Caco-2 (cell line): ENCODE data around the gene GNB5. TPM values are rescaled to one million over a fixed set of nuclear protein-coding genes. Genes with fewer than 3 reads are reported as not detected.

ENCODE experiments used
- BruUV-seq: library from RNA; stranded (reverse); fragments of 400-500 nt; replicated peaks from 2 replicates; lab custom pipeline; 2021; lab: Mats Ljungman, UMichigan
- CTCF ChIA-PET: fragments of 300-600 bp; sonication (Branson Sonifier 250); formaldehyde crosslinking; loops from one replicate; lab custom pipeline; 2022; ENCODE audit warnings: antibody characterized with exemption; lab: Charles Lee
- POLR2A ChIA-PET: fragments of 300-600 bp; sonication (Branson Sonifier 250); formaldehyde crosslinking; loops from one replicate; lab custom pipeline; 2022; ENCODE audit warnings: antibody characterized with exemption; lab: Charles Lee
- DNase-seq, 2 experiments: peaks; one replicate each; pipeline versions ENCODE4 v3.0.0 to v3.0.0-alpha.2; 2020 to 2022
- H3K27me3 ChIP-seq: replicated peaks from 2 replicates; pipeline ENCODE4 v1.6.0; 2011; ENCODE audit warnings: low read length; ENCODE audit not compliant: control insufficient read depth, insufficient read depth
- H3K36me3 ChIP-seq: 2 replicates; pipeline ENCODE4 v1.5.1; 2011; ENCODE audit warnings: low read length; ENCODE audit not compliant: control insufficient read depth, insufficient read depth
- H3K4me1 ChIP-seq: fragments of 250-450 bp; sonication (Bioruptor Pico); 2 replicates; pipeline ENCODE4 v1.5.1; 2020; ENCODE audit warnings: mild to moderate bottlenecking
- H3K4me3 ChIP-seq: 2 replicates; pipeline ENCODE4 v1.5.1; 2011; ENCODE audit warnings: low read depth, mild to moderate bottlenecking, control low read depth, low read length
- H3K9me3 ChIP-seq: fragments of 250-450 bp; sonication (Bioruptor Pico); 2 replicates; pipeline ENCODE4 v1.5.1; 2020; ENCODE audit warnings: mild to moderate bottlenecking, moderate library complexity
- H3K27ac Mint-ChIP-seq: one replicate; pipeline ENCODE4 v1.8.0; 2022; ENCODE audit warnings: mixed read lengths; ENCODE audit not compliant: unreplicated experiment
- H3K27me3 Mint-ChIP-seq: one replicate; pipeline ENCODE4 v1.8.0; 2022; ENCODE audit warnings: mixed read lengths; ENCODE audit not compliant: insufficient read depth, unreplicated experiment
- H3K36me3 Mint-ChIP-seq: one replicate; pipeline ENCODE4 v1.8.0; 2022; ENCODE audit warnings: mild to moderate bottlenecking, mixed read lengths; ENCODE audit not compliant: insufficient read depth, unreplicated experiment
- H3K4me1 Mint-ChIP-seq: one replicate; pipeline ENCODE4 v1.8.0; 2022; ENCODE audit warnings: low read depth, mixed read lengths; ENCODE audit not compliant: unreplicated experiment
- H3K4me3 Mint-ChIP-seq: one replicate; pipeline ENCODE4 v1.8.0; 2022; ENCODE audit warnings: mild to moderate bottlenecking, moderate library complexity, mixed read lengths; ENCODE audit not compliant: unreplicated experiment
- H3K9me3 Mint-ChIP-seq: one replicate; pipeline ENCODE4 v1.8.0; 2022; ENCODE audit warnings: mixed read lengths; ENCODE audit not compliant: unreplicated experiment
- intact Hi-C: fragments of 100-400 bp; cut with micrococcal nuclease; formaldehyde crosslinking; loops from one replicate; pipeline ENCODE4 v1.10.0; 2022; ENCODE audit not compliant: unreplicated experiment
- total RNA-seq: library from RNA; stranded (reverse); gene quantifications from 2 replicates; pipeline ENCODE4 v1.2.3, GENCODE V29; 2022
- TF ChIP-seq, protein P1 (sequence below), 2 experiments: fragments of 200-600 bp in 1 of 2; IDR thresholded peaks; 1 replicate in 1 of 2; 2 replicates in 1 of 2; pipeline versions ENCODE4 v1.5.1 to v1.8.0; 2011 to 2022; ENCODE audit warnings: antibody characterized with exemption in 1 of 2, control low read depth in 1 of 2, inconsistent platforms in 1 of 2, low read depth in 1 of 2, low read length in 1 of 2, mild to moderate bottlenecking in 1 of 2, moderate library complexity in 1 of 2; ENCODE audit not compliant: insufficient read depth in 1 of 2, severe bottlenecking in 1 of 2, unreplicated experiment in 1 of 2

GNB5 gene
- total RNA-seq, 1 experiment from 2014 or later: 23.2 TPM

DNA sequence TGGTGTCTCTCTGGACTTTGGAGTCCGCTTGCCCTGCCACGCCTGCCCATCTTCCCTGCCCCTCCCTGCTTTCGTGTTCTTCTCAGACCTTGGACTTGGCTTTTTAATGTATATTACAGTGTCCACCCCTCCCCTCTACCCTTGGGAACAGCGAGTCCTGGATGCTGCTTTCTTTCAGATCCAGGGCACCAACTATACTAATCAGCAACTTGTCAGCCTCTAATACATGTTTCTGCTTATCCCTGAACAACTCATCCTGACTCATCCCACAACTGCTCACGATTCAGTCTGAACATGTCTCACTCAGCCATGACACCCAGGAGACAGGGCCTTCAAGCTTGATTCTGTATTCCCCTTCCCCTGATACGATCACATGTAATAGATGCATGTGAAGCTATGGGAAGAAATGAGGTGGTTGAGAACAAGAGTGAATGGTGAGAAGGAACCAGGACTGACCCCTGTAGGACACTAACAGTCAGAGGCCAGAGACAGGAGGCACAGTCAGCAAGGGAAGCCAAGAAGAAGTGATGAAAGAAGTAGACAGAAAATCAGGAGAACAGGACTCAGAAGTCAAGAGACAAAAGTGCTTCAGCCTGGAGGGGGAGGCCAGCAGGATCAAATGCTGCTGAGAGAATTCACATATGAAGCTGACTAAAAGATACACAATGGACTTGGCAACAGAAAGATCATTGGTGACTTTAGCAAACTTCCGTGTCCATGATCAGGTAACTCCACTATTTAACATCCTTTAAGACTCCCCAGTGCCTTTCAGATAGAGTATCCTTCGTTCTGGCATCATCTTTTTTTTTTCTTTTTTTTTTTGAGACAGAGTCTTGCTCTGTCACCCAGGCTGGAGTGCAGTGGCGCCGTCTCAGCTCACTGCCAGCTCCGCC lies 114.1 kb downstream of the GNB5 start:
- CTCF ChIA-PET: no interaction called here
- H3K27me3 Mint-ChIP-seq: no peaks in the 10 kb centered on the region
- DNase-seq: no peak
- H3K9me3 Mint-ChIP-seq: no peaks in the 10 kb centered on the region
- POLR2A ChIA-PET: no interaction called here
- no peak overlapping the region for H3K27ac Mint-ChIP-seq
- TF ChIP-seq, protein P1, sequence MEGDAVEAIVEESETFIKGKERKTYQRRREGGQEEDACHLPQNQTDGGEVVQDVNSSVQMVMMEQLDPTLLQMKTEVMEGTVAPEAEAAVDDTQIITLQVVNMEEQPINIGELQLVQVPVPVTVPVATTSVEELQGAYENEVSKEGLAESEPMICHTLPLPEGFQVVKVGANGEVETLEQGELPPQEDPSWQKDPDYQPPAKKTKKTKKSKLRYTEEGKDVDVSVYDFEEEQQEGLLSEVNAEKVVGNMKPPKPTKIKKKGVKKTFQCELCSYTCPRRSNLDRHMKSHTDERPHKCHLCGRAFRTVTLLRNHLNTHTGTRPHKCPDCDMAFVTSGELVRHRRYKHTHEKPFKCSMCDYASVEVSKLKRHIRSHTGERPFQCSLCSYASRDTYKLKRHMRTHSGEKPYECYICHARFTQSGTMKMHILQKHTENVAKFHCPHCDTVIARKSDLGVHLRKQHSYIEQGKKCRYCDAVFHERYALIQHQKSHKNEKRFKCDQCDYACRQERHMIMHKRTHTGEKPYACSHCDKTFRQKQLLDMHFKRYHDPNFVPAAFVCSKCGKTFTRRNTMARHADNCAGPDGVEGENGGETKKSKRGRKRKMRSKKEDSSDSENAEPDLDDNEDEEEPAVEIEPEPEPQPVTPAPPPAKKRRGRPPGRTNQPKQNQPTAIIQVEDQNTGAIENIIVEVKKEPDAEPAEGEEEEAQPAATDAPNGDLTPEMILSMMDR (IDR thresholded peaks at IDR 0.05; ENCODE audit: insufficient read depth in 1 of 2, low read depth in 1 of 2, low read length in 1 of 2, severe bottlenecking in 1 of 2, unreplicated experiment in 1 of 2): peak in 1 of 2 experiments; percentile 1
- Histone ChIP-seq H3K4me1 (peaks cover 5% of the 10 kb centered on the region), H3K27me3 (no peaks in the 10 kb centered on the region), H3K36me3 (no peaks in the 10 kb centered on the region), H3K4me3 (no peak overlapping the region), H3K9me3 (no peaks in the 10 kb centered on the region)
- no peak overlapping the region for H3K4me3 Mint-ChIP-seq
- peaks cover 13% of the 10 kb centered on the region for H3K4me1 Mint-ChIP-seq
- H3K36me3 Mint-ChIP-seq: no peaks in the 10 kb centered on the region
- no TSS peak for BruUV-seq
- intact Hi-C loops: loop anchor here (5.0 kb wide), 1 partner anchor 35 kb away; the partner anchor contains the start of gene BCL2L10

DNA sequence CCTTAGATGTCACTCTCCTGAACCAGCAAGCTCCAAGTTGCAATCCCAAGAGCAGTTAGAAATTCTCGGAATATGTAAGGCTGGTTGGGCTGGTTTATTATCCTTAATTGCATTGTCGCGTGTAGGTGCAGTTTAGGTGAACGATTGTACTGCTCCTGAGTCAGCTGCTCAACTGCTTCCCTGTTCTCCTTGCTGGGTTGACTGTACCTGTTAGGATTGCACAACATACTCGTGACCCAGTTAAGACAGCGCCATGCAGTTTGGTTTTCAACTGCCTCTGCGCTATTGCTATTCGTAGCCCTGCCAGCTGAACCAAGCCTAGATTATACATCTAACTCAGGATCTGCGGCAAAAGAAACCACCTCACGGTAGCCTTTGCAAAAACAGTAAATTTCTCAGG lies 119.6 kb downstream of the GNB5 start:
- peak; percentile 71 to 82 for DNase-seq
- Mint-ChIP-seq H3K27ac (peak overlapping the region; percentile 63), H3K4me1 (peaks cover 38% of the 10 kb centered on the region), H3K27me3 (no peaks in the 10 kb centered on the region), H3K9me3 (no peaks in the 10 kb centered on the region), H3K36me3 (peaks cover 2% of the 10 kb centered on the region), H3K4me3 (peak overlapping the region; percentile 65)
- CTCF ChIA-PET: interaction anchor here (1.0 kb wide), 1 partner anchor 40 kb away, joined by 4 read pairs; no protein-coding TSS in a partner anchor
- Histone ChIP-seq H3K9me3 (no peaks in the 10 kb centered on the region), H3K4me3 (no peak overlapping the region), H3K36me3 (no peaks in the 10 kb centered on the region), H3K4me1 (peaks cover 28% of the 10 kb centered on the region), H3K27me3 (no peaks in the 10 kb centered on the region)
- TF ChIP-seq, protein P1 (IDR thresholded peaks at IDR 0.05; ENCODE audit: insufficient read depth in 1 of 2, low read depth in 1 of 2, low read length in 1 of 2, severe bottlenecking in 1 of 2, unreplicated experiment in 1 of 2): no peak
- POLR2A ChIA-PET: interaction anchor here (1.1 kb wide), 1 partner anchor 41 kb away, joined by 4 read pairs; the partner anchor contains the start of gene BCL2L10
- BruUV-seq: no TSS peak
- intact Hi-C loops: loop anchor here (2.0 kb wide), 1 partner anchor 53 kb away; the partner anchor contains the start of gene MAPK6

DNA sequence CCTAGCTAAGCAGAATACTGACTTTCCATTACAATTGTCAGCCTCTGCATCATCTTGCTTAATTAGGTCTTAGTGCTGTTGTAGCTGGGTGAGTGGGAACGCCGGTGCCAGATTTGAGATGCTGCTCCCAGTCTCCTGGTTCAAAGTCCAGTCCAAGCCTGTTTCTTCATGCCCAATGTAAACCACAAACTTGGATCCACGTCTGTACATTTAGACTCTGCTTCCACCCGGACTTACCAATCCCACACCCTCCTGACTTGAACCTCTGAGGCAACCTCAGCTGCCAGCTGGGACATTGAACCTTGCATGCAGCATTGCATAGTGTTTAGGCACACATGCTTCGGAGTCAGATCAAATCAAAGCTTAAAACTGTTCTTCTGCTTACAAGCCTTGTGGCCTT lies 121.6 kb downstream of the GNB5 start:
- no peaks in the 10 kb centered on the region for H3K27me3 ChIP-seq
- H3K36me3 Mint-ChIP-seq: peaks cover 12% of the 10 kb centered on the region
- H3K27me3 Mint-ChIP-seq: no peaks in the 10 kb centered on the region
- intact Hi-C loops: no loop called here
- POLR2A ChIA-PET: interaction anchor here (0.8 to 0.9 kb wide), 2 partner anchors 98 to 110 kb away, joined by 4 to 5 read pairs; partner anchors contain the start of gene LEO1
- H3K4me1 Mint-ChIP-seq: peaks cover 38% of the 10 kb centered on the region
- peak in 1 of 2 experiments; percentile 9 for DNase-seq
- H3K27ac Mint-ChIP-seq: peak overlapping the region; percentile 63
- TF ChIP-seq, protein P1 (IDR thresholded peaks at IDR 0.05; ENCODE audit: insufficient read depth in 1 of 2, low read depth in 1 of 2, low read length in 1 of 2, severe bottlenecking in 1 of 2, unreplicated experiment in 1 of 2): no peak
- no peaks in the 10 kb centered on the region for H3K9me3 Mint-ChIP-seq
- CTCF ChIA-PET: interaction anchor here (0.9 to 1.5 kb wide), 3 partner anchors 9 to 293 kb away, joined by 4 to 7 read pairs (median 4); partner anchors contain the start of gene LEO1
- no peak overlapping the region for H3K4me3 Mint-ChIP-seq
- no peak overlapping the region for H3K4me3 ChIP-seq
- no TSS peak for BruUV-seq
- no peaks in the 10 kb centered on the region for H3K36me3 ChIP-seq
- H3K9me3 ChIP-seq: no peaks in the 10 kb centered on the region
- H3K4me1 ChIP-seq: peaks cover 28% of the 10 kb centered on the region
